B cell (primary cell): ENCODE measurements around the gene CDRT4.

Source experiments
- CTCF ChIP-seq: fragments of 200-600 bp; IDR thresholded peaks from one replicate; pipeline ENCODE4 v1.8.0; 2022; ENCODE audit warnings: antibody characterized with exemption, mild to moderate bottlenecking
- EZH2 ChIP-seq: IDR thresholded peaks from 2 replicates; pipeline ENCODE4 v1.6.1; 2012; ENCODE audit warnings: borderline replicate concordance, low read depth, mild to moderate bottlenecking, moderate library complexity, low read length; ENCODE audit not compliant: insufficient read depth, poor library complexity, severe bottlenecking

- no peak for TF ChIP-seq CTCF
- TF ChIP-seq EZH2, result no peak
Observed at GRCh38 chr17:15398736-15399331, 68.6 kb downstream of the CDRT4 start.
